IPS-20b (cell line): Measurements from ENCODE around the gene SKAP1.

Experiments
- H3K27ac ChIP-seq: one replicate; pipeline ENCODE4 v1.5.1; 2013; ENCODE audit warnings: low read length
- H3K27me3 ChIP-seq: 2 replicates; pipeline ENCODE4 v1.6.1; 2013; ENCODE audit warnings: mild to moderate bottlenecking, low read length, inconsistent platforms; ENCODE audit not compliant: insufficient read depth
- H3K36me3 ChIP-seq: 2 replicates; pipeline ENCODE4 v1.6.1; 2013; ENCODE audit warnings: low read depth, mild to moderate bottlenecking, inconsistent platforms, low read length, moderate library complexity; ENCODE audit not compliant: insufficient read depth
- H3K4me1 ChIP-seq: 2 replicates; pipeline ENCODE4 v1.6.1; 2013; ENCODE audit warnings: mild to moderate bottlenecking, control low read depth, inconsistent platforms, low read length, moderate library complexity; ENCODE audit not compliant: insufficient read depth
- H3K4me3 ChIP-seq: 2 replicates; pipeline ENCODE4 v1.5.1; 2013; ENCODE audit warnings: mild to moderate bottlenecking, low read length, inconsistent platforms
- H3K9ac ChIP-seq: 2 replicates; pipeline ENCODE4 v1.6.1; 2013; ENCODE audit warnings: low read depth, mild to moderate bottlenecking, inconsistent platforms, low read length, moderate library complexity
- H3K9me3 ChIP-seq: 2 replicates; pipeline ENCODE4 v1.6.1; 2013; ENCODE audit warnings: mild to moderate bottlenecking, low read depth, low read length, inconsistent platforms; ENCODE audit not compliant: insufficient read depth

SKAP1 gene

DNA sequence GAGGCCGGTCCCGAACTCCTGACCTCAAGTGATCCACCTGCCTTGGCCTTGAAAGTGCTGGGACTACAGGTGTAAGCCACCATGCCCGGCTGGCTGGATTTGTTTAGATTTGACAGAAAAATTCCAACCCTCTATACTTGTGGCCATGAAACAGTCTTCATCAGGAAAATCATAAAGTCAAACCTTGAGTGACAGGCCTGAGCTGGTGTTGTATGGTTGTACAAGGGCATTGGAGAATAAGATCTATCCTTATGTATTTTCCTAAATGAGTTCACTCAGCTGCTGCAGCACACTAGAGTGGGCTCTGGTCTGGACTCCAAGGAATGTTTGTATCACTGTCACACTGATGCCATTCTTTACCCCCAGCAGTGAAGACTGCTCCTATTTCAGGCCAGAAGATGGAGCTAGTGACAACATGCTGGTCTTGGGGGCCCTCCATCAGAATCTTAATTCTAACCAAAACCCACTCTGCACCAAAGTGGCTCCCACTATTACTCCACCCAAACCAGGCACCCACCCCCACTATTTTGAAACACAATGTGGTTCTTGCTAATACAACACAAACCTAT lies 295.0 kb downstream of the SKAP1 start:
- Histone ChIP-seq H3K9me3 (no peaks in the 10 kb centered on the region), H3K4me1 (no peaks in the 10 kb centered on the region), H3K27me3 (no peaks in the 10 kb centered on the region), H3K27ac (no peak overlapping the region), H3K4me3 (no peak overlapping the region), H3K9ac (no peak overlapping the region), H3K36me3 (no peaks in the 10 kb centered on the region)

DNA sequence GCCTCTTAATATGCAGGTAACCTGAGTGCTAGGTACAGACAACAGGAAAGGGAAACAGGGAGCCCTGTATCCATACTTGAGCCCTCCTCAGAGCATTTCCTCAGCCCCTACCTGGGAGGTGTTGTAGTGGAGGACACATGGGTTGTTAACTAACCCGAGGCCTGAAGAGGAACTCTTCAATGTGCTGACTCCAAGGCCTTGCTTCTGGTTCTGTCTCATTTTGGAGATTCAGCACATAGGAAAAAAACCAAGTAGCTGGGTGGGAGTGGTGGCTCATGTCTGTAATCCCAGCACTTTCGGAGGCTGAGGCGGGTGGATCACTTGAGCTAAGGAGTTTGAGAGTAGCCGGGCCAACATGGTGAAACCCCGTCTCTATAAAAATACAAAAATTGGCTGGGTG lies 297.6 kb downstream of the SKAP1 start:
- no peak overlapping the region for H3K27ac ChIP-seq
- H3K27me3 ChIP-seq, result no peaks in the 10 kb centered on the region
- no peak overlapping the region for H3K4me3 ChIP-seq
- H3K4me1 ChIP-seq, result no peaks in the 10 kb centered on the region
- no peaks in the 10 kb centered on the region for H3K9me3 ChIP-seq
- H3K36me3 ChIP-seq, result no peaks in the 10 kb centered on the region
- no peak overlapping the region for H3K9ac ChIP-seq

DNA sequence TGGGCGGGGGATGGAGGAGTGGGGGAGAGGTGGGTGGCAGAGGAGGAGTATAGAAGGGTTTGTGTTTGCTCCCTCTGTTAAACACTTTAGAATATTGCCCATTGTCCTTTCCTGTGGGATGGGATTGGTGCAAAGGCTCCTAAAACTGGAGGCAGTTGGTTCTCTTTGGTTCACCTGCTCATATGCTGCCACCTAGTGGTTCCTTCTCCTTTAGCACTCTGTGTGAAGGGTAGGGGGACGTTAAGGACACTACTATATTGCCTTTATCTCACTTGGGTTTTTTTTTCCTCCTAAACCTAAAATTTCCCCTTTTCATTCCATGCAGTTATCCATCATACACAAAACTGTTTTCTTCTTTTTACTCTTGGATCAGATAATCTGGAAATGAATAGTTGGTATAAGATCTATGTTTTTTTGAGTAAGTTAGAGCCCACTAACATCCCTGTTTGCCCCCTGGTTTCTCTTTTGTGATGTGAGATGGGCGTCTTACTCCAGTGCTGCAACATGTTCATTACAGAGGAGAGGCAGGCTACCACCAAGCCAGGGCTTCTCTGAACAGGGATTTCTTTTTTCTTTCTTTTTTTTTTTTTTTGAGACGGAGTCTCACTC lies 298.7 kb downstream of the SKAP1 start:
- H3K4me3 ChIP-seq, result no peak overlapping the region
- H3K4me1 ChIP-seq, result no peaks in the 10 kb centered on the region
- no peaks in the 10 kb centered on the region for H3K9me3 ChIP-seq
- H3K27ac ChIP-seq, result no peak overlapping the region
- H3K36me3 ChIP-seq, result no peaks in the 10 kb centered on the region
- H3K27me3 ChIP-seq, result no peaks in the 10 kb centered on the region
- H3K9ac ChIP-seq, result no peak overlapping the region

- Histone ChIP-seq H3K4me1 (no peaks in the 10 kb centered on the region), H3K27me3 (no peaks in the 10 kb centered on the region), H3K27ac (no peak overlapping the region), H3K4me3 (no peak overlapping the region), H3K9me3 (no peaks in the 10 kb centered on the region), H3K9ac (no peak overlapping the region), H3K36me3 (no peaks in the 10 kb centered on the region)
These were observed 300.0 kb downstream of the SKAP1 start for GRCh38 chr17:48129981-48130380.

DNA sequence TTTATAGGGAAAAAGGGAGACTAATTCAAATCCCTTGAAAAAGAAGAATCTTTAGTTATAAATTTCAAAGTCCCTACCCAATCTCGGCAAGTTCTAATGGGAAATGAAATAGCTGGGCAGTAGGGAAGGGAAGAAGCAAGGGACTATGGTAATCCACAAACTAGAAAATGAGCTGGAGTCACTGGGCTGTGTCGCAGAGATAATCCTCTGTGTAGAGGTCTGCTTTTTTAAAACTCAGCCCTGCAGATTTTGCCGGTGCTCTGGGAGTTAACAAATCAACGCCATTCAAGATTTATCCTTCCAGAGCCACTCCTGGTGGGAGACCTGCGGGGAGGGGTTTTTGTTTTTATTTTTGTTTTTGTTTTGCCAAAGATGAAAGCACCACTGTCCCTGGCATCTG lies 301.6 kb downstream of the SKAP1 start:
- Histone ChIP-seq H3K4me1 (no peaks in the 10 kb centered on the region; the same call in 1 of the 2 replicates), H3K9ac (no peak overlapping the region), H3K27me3 (no peaks in the 10 kb centered on the region), H3K9me3 (no peaks in the 10 kb centered on the region), H3K4me3 (no peak overlapping the region), H3K27ac (no peak overlapping the region), H3K36me3 (no peaks in the 10 kb centered on the region)

DNA sequence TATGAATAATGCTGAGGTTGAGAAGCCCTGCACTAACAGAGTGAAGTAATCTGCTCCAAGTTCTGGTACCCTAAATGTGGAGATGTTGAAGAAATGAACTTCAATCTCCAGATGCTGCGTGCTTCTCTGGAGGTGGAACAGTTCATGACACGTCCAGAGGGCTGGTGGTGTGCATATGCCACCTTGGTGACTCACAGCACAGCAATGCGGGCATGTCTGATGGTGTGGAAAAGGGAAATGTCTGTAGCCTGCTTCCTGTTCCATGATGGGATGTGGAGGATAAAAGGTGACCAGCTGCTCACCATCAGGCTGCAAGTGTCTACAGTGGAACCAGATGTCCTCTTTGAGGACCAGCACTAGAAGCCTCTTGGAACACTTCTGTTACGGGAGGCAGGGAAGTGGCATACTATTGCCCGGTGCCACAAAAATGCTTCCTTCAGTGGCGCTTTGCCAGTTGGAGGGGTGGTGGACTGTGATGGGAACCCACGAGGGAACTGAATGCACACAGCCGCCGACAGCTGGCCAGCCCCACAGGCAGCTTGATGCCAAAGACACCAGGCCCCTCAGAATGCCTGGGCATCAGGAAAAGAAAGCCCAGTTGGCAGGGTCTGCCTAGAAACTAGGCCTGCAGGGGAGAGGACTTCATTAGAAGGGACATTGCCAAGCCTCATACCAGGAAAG lies 302.5 kb downstream of the SKAP1 start:
- H3K4me1 ChIP-seq, result no peaks in the 10 kb centered on the region; the same call in 1 of the 2 replicates
- H3K4me3 ChIP-seq, result no peak overlapping the region
- peaks cover 8% of the 10 kb centered on the region; the same call in 1 of the 2 replicates for H3K36me3 ChIP-seq
- H3K9me3 ChIP-seq, result no peaks in the 10 kb centered on the region
- H3K27ac ChIP-seq, result no peak overlapping the region
- no peaks in the 10 kb centered on the region for H3K27me3 ChIP-seq
- no peak overlapping the region for H3K9ac ChIP-seq

DNA sequence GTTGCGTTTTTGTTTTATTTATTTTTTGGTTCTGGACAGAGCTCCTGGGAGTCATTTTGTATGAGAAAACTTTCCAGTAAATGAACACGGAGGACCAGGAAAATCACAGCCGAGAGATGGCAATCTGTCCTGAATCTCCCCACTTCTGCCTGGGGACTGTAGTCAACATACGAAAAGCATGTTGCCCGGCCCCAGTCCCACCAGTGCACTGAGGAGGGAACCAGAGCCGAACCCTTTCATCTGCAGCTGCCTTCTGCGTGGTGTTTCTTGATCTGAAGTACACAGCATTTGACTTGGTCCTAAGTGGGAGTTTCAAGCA lies 303.5 kb downstream of the SKAP1 start:
- no peak overlapping the region for H3K27ac ChIP-seq
- no peak overlapping the region for H3K9ac ChIP-seq
- no peaks in the 10 kb centered on the region; the same call in 1 of the 2 replicates for H3K4me1 ChIP-seq
- H3K27me3 ChIP-seq, result no peaks in the 10 kb centered on the region
- peaks cover 18% of the 10 kb centered on the region for H3K36me3 ChIP-seq
- no peak overlapping the region for H3K4me3 ChIP-seq
- no peaks in the 10 kb centered on the region for H3K9me3 ChIP-seq

DNA sequence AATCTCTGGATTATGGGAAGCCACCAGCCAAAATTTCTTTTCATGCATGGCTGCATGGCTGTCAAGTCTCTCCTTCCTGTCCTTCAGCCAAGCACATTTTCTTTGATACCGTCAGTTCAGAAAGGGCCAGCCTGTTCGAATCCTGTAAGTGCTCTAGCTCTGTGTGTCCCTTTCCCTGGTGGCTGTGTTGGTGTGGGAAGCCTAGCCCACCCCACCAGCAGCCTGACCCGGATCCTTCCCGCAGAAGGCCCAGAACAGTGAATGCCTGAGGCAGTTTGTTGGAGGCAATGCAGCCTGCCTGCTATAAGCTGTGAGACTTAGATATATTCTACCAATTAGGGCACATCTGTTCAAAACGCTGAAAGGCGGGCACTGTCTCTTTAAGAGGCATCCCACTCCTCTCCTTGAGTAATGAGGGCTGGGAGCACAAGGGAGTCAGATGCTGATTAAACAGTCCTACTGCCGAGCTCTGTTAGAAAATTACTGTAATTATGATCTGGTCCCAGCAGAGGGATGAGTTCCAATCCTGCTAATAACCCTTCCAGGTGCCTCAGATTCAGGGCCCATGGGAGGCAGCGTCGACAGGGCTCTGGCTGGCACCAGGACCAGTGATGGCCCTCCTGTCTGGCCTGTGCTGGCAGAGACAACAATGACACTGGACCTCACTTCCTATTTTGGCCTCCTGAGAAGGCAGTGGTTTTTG lies 304.0 kb downstream of the SKAP1 start:
- Histone ChIP-seq H3K4me3 (no peak overlapping the region), H3K4me1 (no peaks in the 10 kb centered on the region; the same call in 1 of the 2 replicates), H3K9ac (no peak overlapping the region), H3K9me3 (no peaks in the 10 kb centered on the region), H3K36me3 (peaks cover 23% of the 10 kb centered on the region), H3K27ac (no peak overlapping the region), H3K27me3 (no peaks in the 10 kb centered on the region)

DNA sequence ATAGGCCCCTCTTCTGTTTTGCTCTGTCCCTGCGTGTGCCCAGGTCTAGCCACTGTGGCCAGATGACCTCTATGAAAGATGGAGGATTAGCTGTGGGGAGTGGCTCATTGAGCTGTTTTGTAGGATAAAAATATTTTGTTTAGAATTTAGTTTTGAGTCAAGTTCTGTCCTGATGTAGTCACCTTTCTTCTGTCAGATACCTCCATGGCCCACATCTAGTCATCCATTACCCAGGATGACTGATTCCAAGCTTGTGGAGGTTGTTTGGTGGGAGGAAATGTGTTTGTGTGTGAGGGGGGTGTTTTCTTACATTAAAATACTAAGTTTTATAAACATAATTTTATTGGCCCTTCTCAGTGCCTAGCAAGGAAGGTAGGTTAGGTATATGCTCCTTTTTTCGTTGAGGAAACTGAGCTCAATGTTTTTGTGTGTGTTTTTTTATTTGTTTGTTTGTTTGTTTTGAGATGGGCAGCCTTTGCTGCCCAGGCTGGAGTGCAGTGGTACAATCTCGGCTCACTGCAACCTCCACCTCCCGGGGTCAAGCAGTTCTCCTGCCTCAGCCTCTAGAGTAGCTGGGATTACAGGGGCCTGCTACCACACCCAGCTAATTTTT lies 306.1 kb downstream of the SKAP1 start:
- no peak overlapping the region for H3K27ac ChIP-seq
- H3K4me3 ChIP-seq, result no peak overlapping the region
- H3K4me1 ChIP-seq, result no peaks in the 10 kb centered on the region; the same call in 1 of the 2 replicates
- no peaks in the 10 kb centered on the region for H3K9me3 ChIP-seq
- peaks cover 37% of the 10 kb centered on the region for H3K36me3 ChIP-seq
- no peak overlapping the region for H3K9ac ChIP-seq
- no peaks in the 10 kb centered on the region for H3K27me3 ChIP-seq

DNA sequence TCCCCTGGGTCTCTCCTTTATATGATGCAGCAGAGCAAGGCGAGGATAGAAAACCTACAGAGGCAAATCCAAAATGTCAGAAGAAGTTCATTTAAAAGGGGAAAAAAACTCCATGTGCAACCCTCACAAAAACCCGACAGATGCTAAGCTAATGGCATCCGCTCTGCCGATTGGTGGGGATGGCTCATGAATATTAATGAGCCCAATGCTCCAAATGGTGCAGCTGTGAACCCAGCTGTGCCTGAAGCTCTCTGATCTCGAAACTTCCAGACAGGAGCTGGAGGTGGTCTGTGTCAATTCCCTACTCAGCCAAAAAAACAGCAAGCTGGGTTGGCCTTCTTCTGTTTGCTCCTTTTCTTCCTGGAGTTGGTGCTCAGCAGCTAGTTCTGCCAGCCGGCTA lies 306.9 kb downstream of the SKAP1 start:
- no peak overlapping the region for H3K9ac ChIP-seq
- H3K4me3 ChIP-seq, result no peak overlapping the region
- H3K36me3 ChIP-seq, result peaks cover 42% of the 10 kb centered on the region
- no peaks in the 10 kb centered on the region; the same call in 1 of the 2 replicates for H3K4me1 ChIP-seq
- no peak overlapping the region for H3K27ac ChIP-seq
- H3K9me3 ChIP-seq, result no peaks in the 10 kb centered on the region
- no peaks in the 10 kb centered on the region for H3K27me3 ChIP-seq

DNA sequence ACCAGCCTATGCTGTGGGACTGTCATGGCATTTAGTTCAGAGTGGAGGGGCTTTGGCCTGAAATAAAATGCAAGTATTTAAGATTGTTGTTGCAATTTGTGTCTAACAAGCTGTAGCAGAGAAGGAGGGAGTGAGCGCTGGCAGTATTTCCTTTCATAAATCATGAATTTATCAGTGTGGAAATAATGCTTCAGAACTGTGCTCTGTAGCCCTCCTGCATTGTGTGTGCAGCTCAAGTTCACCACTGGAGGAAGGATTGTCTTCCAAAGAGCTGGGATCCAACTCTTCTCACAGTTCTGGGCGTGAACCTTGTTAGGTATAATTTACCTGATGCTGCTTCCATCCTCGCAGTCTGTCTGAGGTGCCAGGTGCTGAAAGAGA lies 307.4 kb downstream of the SKAP1 start:
- H3K27me3 ChIP-seq, result no peaks in the 10 kb centered on the region
- no peak overlapping the region for H3K9ac ChIP-seq
- no peaks in the 10 kb centered on the region for H3K9me3 ChIP-seq
- H3K4me3 ChIP-seq, result no peak overlapping the region
- H3K36me3 ChIP-seq, result peaks cover 46% of the 10 kb centered on the region
- H3K4me1 ChIP-seq, result no peaks in the 10 kb centered on the region; the same call in 1 of the 2 replicates
- H3K27ac ChIP-seq, result no peak overlapping the region
